GM12865 (cell line): Measurements from ENCODE around the gene SRPK3.

Source experiments
- DNase-seq: peaks from one replicate; pipeline ENCODE4 v3.0.0; 2010; ENCODE audit warnings: low read depth
- H3K4me3 ChIP-seq: 2 replicates; pipeline ENCODE4 v1.5.1; 2011; ENCODE audit warnings: mild to moderate bottlenecking, low read depth, low read length, control low read depth
- CTCF ChIP-seq: IDR thresholded peaks from 2 replicates; pipeline ENCODE4 v1.5.1; 2011; ENCODE audit warnings: low read length, control low read depth, low read depth, inconsistent platforms; ENCODE audit not compliant: insufficient read depth; ENCODE audit errors: missing control alignments

The SRPK3 gene

GRCh38 chrX:153780678-153781427 lies at the start of gene SRPK3:
Gene SRPK3 (plus strand): TSS chrX:153781041. CDS start chrX:153781087, 46 bp downstream.
- TF ChIP-seq CTCF = no peak
- H3K4me3 ChIP-seq = no peak within 1 kb of the TSS
- DNase-seq = no peak

GRCh38 chrX:153731117-153731844 lies 49.6 kb upstream of the SRPK3 start:
- no peak for TF ChIP-seq CTCF
- H3K4me3 ChIP-seq = no peak overlapping the region
- DNase-seq = peak; percentile 13

- no peak for TF ChIP-seq CTCF
- no peak overlapping the region for H3K4me3 ChIP-seq
- DNase-seq = no peak
Observed at GRCh38 chrX:153731845-153732215, 49.0 kb upstream of the SRPK3 start.

GRCh38 chrX:153732401-153732800 lies 48.4 kb upstream of the SRPK3 start:
- DNase-seq = no peak
- H3K4me3 ChIP-seq = no peak overlapping the region
- no peak for TF ChIP-seq CTCF

- no peak for TF ChIP-seq CTCF
- DNase-seq = no peak
- H3K4me3 ChIP-seq = no peak overlapping the region
Observed at GRCh38 chrX:153733651-153734240, 47.1 kb upstream of the SRPK3 start.

- no peak overlapping the region for H3K4me3 ChIP-seq
- DNase-seq = no peak
- TF ChIP-seq CTCF = no peak
Observed at GRCh38 chrX:153734871-153735270, 46.0 kb upstream of the SRPK3 start.

GRCh38 chrX:153735274-153735673 lies 45.6 kb upstream of the SRPK3 start:
- H3K4me3 ChIP-seq = no peak overlapping the region
- peak; percentile 44 for DNase-seq
- TF ChIP-seq CTCF = peak; percentile 18
